NCI-H2171 (cell line): ENCODE results near the gene ZNF12.

Experiments
- DNase-seq: peaks from one replicate; lab custom pipeline; 2025; lab: John Stamatoyannopoulos, UW

Gene ZNF12

DNA sequence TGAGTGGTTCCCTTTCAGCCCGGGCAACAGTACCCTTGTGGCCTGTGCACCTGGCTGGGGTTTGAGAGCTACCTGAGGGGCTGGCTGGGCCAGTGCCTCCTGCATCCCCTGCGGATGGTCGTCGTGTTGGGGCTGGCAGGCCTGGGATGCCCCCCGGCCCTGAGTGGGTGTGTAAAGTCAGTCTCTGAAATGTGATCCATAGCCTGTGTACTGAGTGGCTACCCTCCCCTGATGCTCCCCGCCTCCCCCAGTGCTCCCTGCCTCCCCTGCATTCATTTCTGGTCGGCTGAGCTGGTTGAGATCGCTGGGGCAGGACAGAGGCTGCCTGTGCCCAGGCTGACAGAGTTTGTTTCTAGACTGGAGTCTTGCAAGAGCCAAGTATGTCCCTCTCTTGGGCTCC, 60.3 kb downstream of the ZNF12 start:
- DNase-seq: no peak

DNA sequence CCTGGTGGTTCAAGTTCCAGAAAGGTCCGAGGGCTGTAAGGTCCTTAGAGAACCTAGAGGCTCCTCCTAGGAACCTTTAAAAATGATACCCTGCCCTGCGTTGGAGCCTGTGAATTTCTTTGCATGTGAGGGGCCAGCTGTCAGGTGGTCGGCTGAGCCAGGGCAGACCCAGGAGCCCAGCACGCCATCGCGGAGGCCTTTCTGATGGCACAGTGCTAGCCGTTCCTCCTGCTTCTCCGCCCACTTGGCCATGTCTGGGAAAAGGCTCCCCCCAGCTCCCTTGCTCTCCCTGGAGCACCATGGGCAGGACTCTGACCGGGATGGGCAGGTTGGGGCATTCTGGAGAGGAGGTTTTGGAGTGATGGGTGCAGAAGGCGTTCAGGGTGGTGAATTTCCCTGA, 62.0 kb downstream of the ZNF12 start:
- DNase-seq: no peak

DNA sequence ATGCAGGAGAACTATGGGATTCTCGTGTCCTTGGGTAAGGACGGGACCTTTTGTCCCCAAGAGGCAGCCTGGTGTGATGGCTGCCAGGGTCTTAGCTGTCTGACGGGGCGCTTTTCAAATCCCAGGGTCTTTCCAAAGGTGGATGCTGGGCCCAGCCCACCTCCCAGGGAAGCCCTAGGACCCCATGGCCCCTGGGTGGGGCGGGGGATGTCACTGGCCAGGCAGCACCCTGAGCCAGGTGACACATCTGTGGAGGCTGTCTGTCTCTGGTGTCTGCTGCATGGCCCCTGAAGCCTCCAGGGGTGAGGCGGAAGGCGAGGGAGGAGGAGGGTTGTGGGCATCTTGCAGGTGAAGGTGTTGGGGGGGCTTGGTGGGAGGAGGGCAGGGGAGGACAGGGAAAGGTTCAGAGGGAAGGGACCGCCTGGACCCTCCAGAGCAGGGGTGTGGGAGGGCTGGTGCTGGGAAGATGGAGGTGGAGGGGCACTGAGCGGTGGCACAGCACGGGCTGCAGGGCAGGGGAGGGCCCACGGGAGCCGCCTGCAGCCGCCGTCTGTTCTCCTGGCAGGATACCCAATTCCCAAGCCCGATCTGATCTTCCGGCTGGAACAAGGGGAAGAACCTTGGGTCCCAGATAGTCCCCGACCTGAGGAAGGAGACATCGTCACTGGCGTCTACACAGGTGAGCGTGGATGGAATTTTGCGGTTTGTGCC, 62.7 kb downstream of the ZNF12 start:
- no peak for DNase-seq

DNA sequence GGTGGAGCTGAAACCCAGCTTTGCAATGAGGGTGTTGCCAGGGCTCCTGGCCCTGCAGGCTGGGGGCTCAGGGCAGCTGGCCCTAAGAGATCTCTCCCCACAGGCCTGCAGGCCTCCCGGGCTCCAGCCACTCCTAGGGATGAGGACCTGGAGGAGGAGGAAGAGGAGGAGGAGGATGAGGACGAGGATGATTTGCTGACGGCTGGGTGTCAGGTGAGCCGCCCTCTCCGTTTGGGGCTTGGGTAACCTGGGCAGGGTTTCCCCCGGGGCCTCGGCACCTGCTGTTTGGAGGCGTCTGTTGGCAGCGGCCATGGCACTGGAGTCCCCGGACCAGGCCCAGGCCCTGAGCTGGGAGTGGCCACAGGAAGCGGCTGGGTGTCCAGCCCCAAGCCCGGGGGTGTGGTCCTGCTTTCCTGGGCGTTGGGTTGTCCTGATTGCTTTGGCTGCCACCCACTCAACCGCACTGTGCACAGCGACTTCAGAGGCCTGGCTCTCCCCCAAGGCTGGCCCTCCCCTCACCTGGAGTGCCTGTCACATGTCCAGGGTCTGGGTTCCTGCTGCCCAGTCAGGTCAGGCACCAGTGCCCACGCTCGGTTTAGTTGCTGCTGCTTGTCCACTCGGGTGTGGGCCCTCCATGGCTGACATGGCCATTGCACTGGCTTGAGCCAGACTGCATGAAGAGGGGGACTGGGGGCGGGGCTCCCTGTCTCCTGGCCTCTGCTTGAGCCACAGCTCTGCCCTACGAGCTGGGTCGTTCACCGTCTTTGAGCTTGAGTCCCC, 63.7 kb downstream of the ZNF12 start:
- no peak for DNase-seq

- no peak for DNase-seq
Measured at GRCh38 chr7:6642239-6642839, 64.4 kb downstream of the ZNF12 start.

DNA sequence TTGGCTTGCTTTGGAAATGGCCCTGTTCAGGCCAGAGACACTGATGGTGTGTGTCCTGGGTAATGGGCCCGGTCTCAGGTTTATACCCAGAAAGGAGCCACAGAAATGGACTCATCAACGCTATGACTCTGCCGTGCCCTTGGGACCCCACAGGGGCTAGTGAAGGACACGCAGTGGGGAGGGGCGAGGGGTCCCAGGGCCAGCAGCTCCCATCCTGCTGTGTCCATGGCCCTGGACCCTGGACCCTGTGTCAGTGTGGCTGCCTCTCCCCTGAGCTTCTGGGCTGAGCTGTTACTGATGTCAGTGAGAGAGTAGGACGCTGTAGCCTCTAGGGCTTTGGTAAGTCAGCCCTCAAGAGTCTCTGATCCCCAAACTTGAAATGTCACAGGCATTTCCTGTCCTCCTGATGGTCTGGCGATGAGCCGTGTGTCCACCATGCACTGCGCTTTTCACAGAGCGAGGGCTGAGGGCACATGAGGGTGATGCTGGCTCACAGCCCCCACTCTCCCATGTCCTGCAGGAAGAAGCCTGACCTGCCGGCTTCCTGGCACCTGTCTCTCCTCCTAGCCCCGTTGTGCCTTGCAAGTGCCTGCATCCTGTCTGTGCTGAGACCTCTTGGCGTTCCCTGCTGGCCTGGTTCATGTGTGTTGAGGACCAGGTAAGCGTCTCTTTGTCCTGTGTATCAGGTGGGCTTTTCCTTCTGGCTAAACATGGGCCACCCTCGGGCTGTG, 65.3 kb downstream of the ZNF12 start:
- DNase-seq: no peak

DNA sequence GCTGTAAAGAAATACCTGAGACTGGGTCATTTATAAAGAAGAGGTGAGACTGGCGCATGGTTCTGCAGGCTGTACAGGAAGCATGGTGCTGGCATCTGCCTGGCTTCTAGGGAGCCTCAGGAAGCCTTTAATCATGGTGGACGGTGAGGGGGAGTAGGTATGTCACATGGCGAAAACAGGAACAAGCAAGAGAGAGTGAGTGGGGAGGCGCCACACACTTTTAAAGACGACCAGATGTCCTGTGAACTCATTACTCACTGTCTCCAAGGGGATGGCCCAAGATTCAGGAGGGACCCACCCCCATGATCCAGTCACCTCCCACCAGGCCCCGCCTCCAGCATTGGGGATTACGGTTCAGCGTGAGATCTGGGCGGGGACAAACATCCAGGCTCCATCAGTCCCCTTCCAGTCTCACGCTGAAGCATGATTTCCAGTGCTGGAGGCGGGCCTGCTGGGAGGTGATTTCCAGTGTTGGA, 66.5 kb downstream of the ZNF12 start:
- no peak for DNase-seq

GRCh38 chr7:6639627-6640026, 67.1 kb downstream of the ZNF12 start:
- DNase-seq: no peak

GRCh38 chr7:6639032-6639431, 67.7 kb downstream of the ZNF12 start:
- no peak for DNase-seq
